Keratinocyte (primary cell): ENCODE results near the gene GNB5. TPM values are rescaled to one million over a fixed set of nuclear protein-coding genes. Genes with fewer than 3 reads are reported as not detected.

Source experiments
- DNase-seq: peaks from one replicate; pipeline ENCODE4 v3.0.0-alpha.2; 2011; ENCODE audit warnings: low read depth, missing footprints, low spot score
- FAIRE-seq: peaks from 2 replicates; lab custom pipeline; 2011; peaks lifted over from hg19 to GRCh38; lab: Jason Lieb, UNC
- H2AFZ ChIP-seq: 2 replicates; pipeline ENCODE4 v1.6.0; 2012; ENCODE audit warnings: low read length, control low read depth, inconsistent platforms; ENCODE audit not compliant: control insufficient read depth
- H3K27ac ChIP-seq: 2 replicates; pipeline ENCODE4 v1.5.1; 2011; ENCODE audit warnings: low read length; ENCODE audit not compliant: control insufficient read depth, insufficient read depth
- H3K27me3 ChIP-seq: 3 replicates; pipeline ENCODE4 v1.6.0; 2011; ENCODE audit warnings: low read length; ENCODE audit not compliant: control insufficient read depth, insufficient read depth; ENCODE audit errors: extremely low read depth
- H3K36me3 ChIP-seq, 2 experiments: 2 replicates in 1 of 2; 3 replicates in 1 of 2; pipeline ENCODE4 v1.5.1; 2011; ENCODE audit warnings: low read length in 2 of 2, mild to moderate bottlenecking in 1 of 2; ENCODE audit not compliant: control insufficient read depth in 2 of 2, insufficient read depth in 2 of 2; ENCODE audit errors: extremely low read depth in 1 of 2
- H3K4me1 ChIP-seq: 3 replicates; pipeline ENCODE4 v1.5.1; 2011; ENCODE audit warnings: low read length; ENCODE audit not compliant: control insufficient read depth, insufficient read depth; ENCODE audit errors: extremely low read depth
- H3K4me2 ChIP-seq: 3 replicates; pipeline ENCODE4 v1.6.0; 2011; ENCODE audit warnings: low read depth, low read length; ENCODE audit not compliant: control insufficient read depth, insufficient read depth; ENCODE audit errors: extremely low read depth
- H3K4me3 ChIP-seq, 3 experiments: fragments of 200-600 bp in 1 of 3; sonication (generic) in 1 of 3; 2 replicates in 2 of 3; 3 replicates in 1 of 3; pipeline ENCODE4 v1.5.1; 2011 to 2016; ENCODE audit warnings: low read length in 3 of 3, mild to moderate bottlenecking in 3 of 3, control low read depth in 2 of 3, inconsistent platforms in 1 of 3, low read depth in 1 of 3, mixed read lengths in 1 of 3, mixed run types in 1 of 3, moderate library complexity in 1 of 3; ENCODE audit not compliant: control insufficient read depth in 2 of 3, insufficient read depth in 2 of 3; ENCODE audit errors: extremely low read depth in 1 of 3
- H3K79me2 ChIP-seq: 2 replicates; pipeline ENCODE4 v1.6.0; 2012; ENCODE audit warnings: low read length; ENCODE audit not compliant: control insufficient read depth, insufficient read depth
- H3K9ac ChIP-seq: 3 replicates; pipeline ENCODE4 v1.6.0; 2011; ENCODE audit warnings: low read length; ENCODE audit not compliant: control insufficient read depth, insufficient read depth; ENCODE audit errors: extremely low read depth
- H3K9me1 ChIP-seq: 3 replicates; pipeline ENCODE4 v1.6.0; 2011; ENCODE audit warnings: low read length; ENCODE audit not compliant: control insufficient read depth, insufficient read depth; ENCODE audit errors: extremely low read depth
- H3K9me3 ChIP-seq: 2 replicates; pipeline ENCODE4 v1.5.1; 2012; ENCODE audit warnings: low read depth, low read length; ENCODE audit not compliant: control insufficient read depth
- H4K20me1 ChIP-seq: 3 replicates; pipeline ENCODE4 v1.6.0; 2011; ENCODE audit warnings: low read length; ENCODE audit not compliant: control insufficient read depth, insufficient read depth; ENCODE audit errors: extremely low read depth
- EZH2 ChIP-seq: IDR thresholded peaks from one replicate; pipeline ENCODE4 v1.6.1; 2012; ENCODE audit warnings: inconsistent platforms, mild to moderate bottlenecking, low read length, moderate library complexity
- dilution Hi-C: fragments of 300-500 bp; cut with MboI; formaldehyde crosslinking; loops from one replicate; pipeline ENCODE4 v1.7.0; 2020; ENCODE audit warnings: low sequenced_read_pairs; ENCODE audit not compliant: extremely low pct_ligation_motif_present
- polyA plus RNA-seq, 5 experiments: library from polyadenylated mRNA; depleted of rRNA in 3 of 5; stranded (reverse) in 3 of 5; stranded (forward) in 1 of 5; unstranded in 1 of 5; fragments of >200 nt; gene quantifications; 1 replicate in 1 of 5; 2 replicates in 3 of 5; 3 replicates in 1 of 5; pipeline versions ENCODE4 v1.2.1 to v1.2.3, GENCODE V29; 2011 to 2012; ENCODE audit warnings: missing spikeins in 2 of 5, low read depth in 1 of 5, low replicate concordance in 1 of 5
- TF ChIP-seq, protein P1 (sequence below), 3 experiments: IDR thresholded peaks in 1 of 3; conservative IDR thresholded peaks in 1 of 3; optimal IDR thresholded peaks in 1 of 3; 2 replicates in 2 of 3; 3 replicates in 1 of 3; pipeline versions ENCODE3 to v1.5.1; 2011; ENCODE audit warnings: low read length in 3 of 3, mild to moderate bottlenecking in 3 of 3, moderate library complexity in 2 of 3, control low read depth in 1 of 3, inconsistent platforms in 1 of 3; ENCODE audit not compliant: insufficient read depth in 2 of 3; ENCODE audit errors: extremely low read depth in 1 of 3

Gene GNB5
- polyA plus RNA-seq, 1 donor (not counting 4 experiments of a cell fraction or from before 2014, with no cell fraction given), result 25.8 TPM

DNA sequence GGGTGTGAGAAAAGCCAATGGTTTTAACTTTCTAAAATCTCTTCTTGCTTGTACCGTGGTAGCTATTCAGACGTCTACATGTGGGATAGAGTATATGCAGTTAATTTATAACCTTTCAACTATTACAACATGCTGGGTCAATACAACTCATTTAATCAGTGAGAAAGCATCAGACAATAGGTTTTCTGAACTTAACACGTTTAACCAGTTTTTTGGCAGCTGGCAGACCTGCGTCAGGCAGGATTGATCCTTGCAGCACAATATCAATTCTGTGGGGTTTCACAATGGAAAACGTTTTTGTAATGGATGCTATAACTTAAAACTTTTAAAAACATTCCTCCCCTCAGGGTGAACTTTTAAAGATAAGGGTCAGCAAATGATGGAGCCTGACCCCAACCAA is 6.5 kb downstream of the GNB5 start:
- DNase-seq (no peak), FAIRE-seq (no peak)
- no peaks in the 10 kb centered on the region for H3K79me2 ChIP-seq
- no peak overlapping the region for H2AFZ ChIP-seq
- H3K9me3 ChIP-seq, result no peaks in the 10 kb centered on the region
- no peak overlapping the region for H3K4me3 ChIP-seq
- H3K4me2 ChIP-seq, result no peak overlapping the region
- H3K27ac ChIP-seq, result no peak overlapping the region
- no peaks in the 10 kb centered on the region for H3K27me3 ChIP-seq
- H3K36me3 ChIP-seq, result no peaks in the 10 kb centered on the region
- H4K20me1 ChIP-seq, result no peaks in the 10 kb centered on the region
- no peak overlapping the region for H3K9ac ChIP-seq
- H3K4me1 ChIP-seq, result peaks cover 5% of the 10 kb centered on the region
- no peaks in the 10 kb centered on the region for H3K9me1 ChIP-seq
- dilution Hi-C loops, result no loop called here
- TF ChIP-seq, protein P1, sequence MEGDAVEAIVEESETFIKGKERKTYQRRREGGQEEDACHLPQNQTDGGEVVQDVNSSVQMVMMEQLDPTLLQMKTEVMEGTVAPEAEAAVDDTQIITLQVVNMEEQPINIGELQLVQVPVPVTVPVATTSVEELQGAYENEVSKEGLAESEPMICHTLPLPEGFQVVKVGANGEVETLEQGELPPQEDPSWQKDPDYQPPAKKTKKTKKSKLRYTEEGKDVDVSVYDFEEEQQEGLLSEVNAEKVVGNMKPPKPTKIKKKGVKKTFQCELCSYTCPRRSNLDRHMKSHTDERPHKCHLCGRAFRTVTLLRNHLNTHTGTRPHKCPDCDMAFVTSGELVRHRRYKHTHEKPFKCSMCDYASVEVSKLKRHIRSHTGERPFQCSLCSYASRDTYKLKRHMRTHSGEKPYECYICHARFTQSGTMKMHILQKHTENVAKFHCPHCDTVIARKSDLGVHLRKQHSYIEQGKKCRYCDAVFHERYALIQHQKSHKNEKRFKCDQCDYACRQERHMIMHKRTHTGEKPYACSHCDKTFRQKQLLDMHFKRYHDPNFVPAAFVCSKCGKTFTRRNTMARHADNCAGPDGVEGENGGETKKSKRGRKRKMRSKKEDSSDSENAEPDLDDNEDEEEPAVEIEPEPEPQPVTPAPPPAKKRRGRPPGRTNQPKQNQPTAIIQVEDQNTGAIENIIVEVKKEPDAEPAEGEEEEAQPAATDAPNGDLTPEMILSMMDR (optimal IDR thresholded peaks at IDR 0.05 in 1 of 3, IDR thresholded peaks at IDR 0.05 in 1 of 3, conservative IDR thresholded peaks at IDR 0.05 in 1 of 3; ENCODE audit: extremely low read depth in 1 of 3, insufficient read depth in 2 of 3, low read length in 3 of 3), result no peak
- no peak for TF ChIP-seq EZH2

DNA sequence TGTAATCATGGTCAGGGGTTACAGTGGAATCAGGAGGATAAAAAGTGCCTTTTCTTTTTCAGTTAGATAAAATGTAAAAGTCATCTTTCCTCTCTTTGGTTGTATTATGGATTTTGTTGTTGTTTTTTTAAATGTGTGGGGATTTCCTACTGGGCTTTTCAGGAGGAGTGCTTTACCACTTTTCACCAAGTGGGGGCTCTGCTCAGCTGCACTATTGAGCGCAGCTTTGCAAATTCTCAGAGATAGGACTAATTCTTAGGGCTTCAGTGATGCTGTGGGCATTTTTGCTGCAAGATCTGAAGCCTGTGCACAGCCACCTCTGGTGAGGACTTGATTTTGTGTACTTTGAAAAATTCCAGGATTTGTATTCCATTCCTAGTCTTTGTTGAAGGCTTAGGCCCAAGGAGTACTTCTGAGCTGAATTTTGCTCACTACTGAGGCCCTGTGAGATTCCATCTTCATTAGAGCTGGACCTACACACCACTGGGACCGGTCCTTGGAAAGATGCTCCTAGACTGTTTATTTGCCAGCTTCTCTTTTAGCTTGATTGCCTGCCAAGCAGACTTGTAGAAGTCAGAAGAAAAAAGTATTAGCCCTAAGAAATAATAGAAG is 7.5 kb downstream of the GNB5 start:
- H3K27me3 ChIP-seq, result no peaks in the 10 kb centered on the region
- H4K20me1 ChIP-seq, result no peaks in the 10 kb centered on the region
- dilution Hi-C loops, result no loop called here
- TF ChIP-seq, protein P1 (optimal IDR thresholded peaks at IDR 0.05 in 1 of 3, IDR thresholded peaks at IDR 0.05 in 1 of 3, conservative IDR thresholded peaks at IDR 0.05 in 1 of 3; ENCODE audit: extremely low read depth in 1 of 3, insufficient read depth in 2 of 3, low read length in 3 of 3), result peak; percentile 54 to 69 (median 56)
- no peak for TF ChIP-seq EZH2
- peaks cover 2% of the 10 kb centered on the region for H3K79me2 ChIP-seq
- H3K36me3 ChIP-seq, result no peaks in the 10 kb centered on the region
- FAIRE-seq (peak; percentile 46), DNase-seq (no peak)
- H3K9me1 ChIP-seq, result no peaks in the 10 kb centered on the region
- no peak overlapping the region for H3K27ac ChIP-seq
- H2AFZ ChIP-seq, result no peak overlapping the region
- H3K9me3 ChIP-seq, result no peaks in the 10 kb centered on the region
- H3K4me2 ChIP-seq, result no peak overlapping the region
- H3K4me3 ChIP-seq, result no peak overlapping the region
- H3K9ac ChIP-seq, result no peak overlapping the region
- H3K4me1 ChIP-seq, result peaks cover 7% of the 10 kb centered on the region
